Rectal smooth muscle tissue (tissue), 1 donor: ENCODE results near the gene ENPEP.
"Not testable (repeated sequence)": the region's sequence is repeated elsewhere in the genome, so short reads cannot be mapped to it uniquely, and the experiment has no call there.

ENCODE experiments used
- H3K27ac ChIP-seq: one replicate; pipeline ENCODE4 v1.7.0; 2013; ENCODE audit warnings: low read depth, low read length, inconsistent platforms
- H3K27me3 ChIP-seq: one replicate; pipeline ENCODE4 v1.7.0; 2013; ENCODE audit warnings: low read length; ENCODE audit not compliant: control insufficient read depth, insufficient read depth
- H3K36me3 ChIP-seq: one replicate; pipeline ENCODE4 v1.7.0; 2013; ENCODE audit warnings: low read length; ENCODE audit not compliant: control insufficient read depth, insufficient read depth
- H3K4me1 ChIP-seq: one replicate; pipeline ENCODE4 v1.7.0; 2013; ENCODE audit warnings: low read length; ENCODE audit not compliant: control insufficient read depth, insufficient read depth
- H3K4me3 ChIP-seq: one replicate; pipeline ENCODE4 v1.7.0; 2013; ENCODE audit warnings: low read length
- H3K9ac ChIP-seq: one replicate; pipeline ENCODE4 v1.7.0; 2013; ENCODE audit warnings: low read length

Gene ENPEP

GRCh38 chr4:110540982-110541451, 65.1 kb downstream of the ENPEP start:
- H3K27ac ChIP-seq, result no peak overlapping the region
- no peaks in the 10 kb centered on the region for H3K4me1 ChIP-seq
- H3K9ac ChIP-seq, result no peak overlapping the region
- no peaks in the 10 kb centered on the region for H3K36me3 ChIP-seq
- H3K4me3 ChIP-seq, result no peak overlapping the region
- H3K27me3 ChIP-seq, result no peaks in the 10 kb centered on the region

- no peaks in the 10 kb centered on the region for H3K4me1 ChIP-seq
- no peak overlapping the region for H3K27ac ChIP-seq
- no peak overlapping the region for H3K4me3 ChIP-seq
- H3K9ac ChIP-seq, result no peak overlapping the region
- no peaks in the 10 kb centered on the region for H3K27me3 ChIP-seq
- H3K36me3 ChIP-seq, result no peaks in the 10 kb centered on the region
Measured at GRCh38 chr4:110543577-110543976, 67.6 kb downstream of the ENPEP start.

GRCh38 chr4:110544594-110544993, 68.6 kb downstream of the ENPEP start:
- no peaks in the 10 kb centered on the region for H3K36me3 ChIP-seq
- H3K27ac ChIP-seq, result no peak overlapping the region
- no peak overlapping the region for H3K4me3 ChIP-seq
- no peaks in the 10 kb centered on the region for H3K27me3 ChIP-seq
- H3K9ac ChIP-seq, result no peak overlapping the region
- no peaks in the 10 kb centered on the region for H3K4me1 ChIP-seq

GRCh38 chr4:110550260-110550659, 74.3 kb downstream of the ENPEP start:
- Histone ChIP-seq H3K36me3 (no peaks in the 10 kb centered on the region), H3K4me3 (no peak overlapping the region), H3K4me1 (no peaks in the 10 kb centered on the region), H3K27me3 (no peaks in the 10 kb centered on the region), H3K9ac (no peak overlapping the region), H3K27ac (no peak overlapping the region)

GRCh38 chr4:110553197-110553596, 77.2 kb downstream of the ENPEP start:
- Histone ChIP-seq H3K4me1 (no peaks in the 10 kb centered on the region), H3K27me3 (no peaks in the 10 kb centered on the region), H3K27ac (no peak overlapping the region), H3K36me3 (no peaks in the 10 kb centered on the region), H3K4me3 (no peak overlapping the region), H3K9ac (no peak overlapping the region)

- Histone ChIP-seq H3K4me1 (no peaks in the 10 kb centered on the region), H3K27ac (no peak overlapping the region), H3K9ac (no peak overlapping the region), H3K4me3 (no peak overlapping the region), H3K36me3 (no peaks in the 10 kb centered on the region), H3K27me3 (no peaks in the 10 kb centered on the region)
Measured at GRCh38 chr4:110567214-110567613, 91.3 kb downstream of the ENPEP start.

GRCh38 chr4:110576696-110577095, 100.7 kb downstream of the ENPEP start:
- not testable (repeated sequence) for H3K4me1 ChIP-seq, H3K27me3 ChIP-seq, H3K9ac ChIP-seq, H3K36me3 ChIP-seq, H3K4me3 ChIP-seq, H3K27ac ChIP-seq

- H3K27ac ChIP-seq, result no peak overlapping the region
- no peak overlapping the region for H3K4me3 ChIP-seq
- H3K27me3 ChIP-seq, result no peaks in the 10 kb centered on the region
- H3K4me1 ChIP-seq, result no peaks in the 10 kb centered on the region
- H3K36me3 ChIP-seq, result no peaks in the 10 kb centered on the region
- H3K9ac ChIP-seq, result no peak overlapping the region
Measured at GRCh38 chr4:110586131-110586850, 110.3 kb downstream of the ENPEP start.

- no peak overlapping the region for H3K9ac ChIP-seq
Measured at GRCh38 chr4:110587666-110588285, 111.8 kb downstream of the ENPEP start.

GRCh38 chr4:110589297-110589696, 113.3 kb downstream of the ENPEP start:
- H3K4me1 ChIP-seq, result no peaks in the 10 kb centered on the region
- H3K36me3 ChIP-seq, result no peaks in the 10 kb centered on the region
- H3K9ac ChIP-seq, result no peak overlapping the region
- no peak overlapping the region for H3K4me3 ChIP-seq
- H3K27me3 ChIP-seq, result no peaks in the 10 kb centered on the region
- no peak overlapping the region for H3K27ac ChIP-seq

More at GRCh38 chr4:110587666-110588285, 111.8 kb downstream of the ENPEP start:
- Histone ChIP-seq H3K4me1 (no peaks in the 10 kb centered on the region), H3K27me3 (no peaks in the 10 kb centered on the region), H3K36me3 (no peaks in the 10 kb centered on the region), H3K27ac (no peak overlapping the region), H3K4me3 (no peak overlapping the region)

GRCh38 chr4:110595583-110595982, 119.6 kb downstream of the ENPEP start:
- no peak overlapping the region for H3K4me3 ChIP-seq
- no peaks in the 10 kb centered on the region for H3K4me1 ChIP-seq
- H3K9ac ChIP-seq, result no peak overlapping the region
- H3K36me3 ChIP-seq, result no peaks in the 10 kb centered on the region
- no peak overlapping the region for H3K27ac ChIP-seq
- H3K27me3 ChIP-seq, result no peaks in the 10 kb centered on the region

GRCh38 chr4:110596431-110596830, 120.5 kb downstream of the ENPEP start:
- Histone ChIP-seq H3K27me3 (no peaks in the 10 kb centered on the region), H3K27ac (no peak overlapping the region), H3K4me1 (no peaks in the 10 kb centered on the region), H3K9ac (no peak overlapping the region), H3K36me3 (no peaks in the 10 kb centered on the region), H3K4me3 (no peak overlapping the region)

GRCh38 chr4:110597582-110597981, 121.6 kb downstream of the ENPEP start:
- Histone ChIP-seq H3K36me3 (no peaks in the 10 kb centered on the region), H3K27me3 (no peaks in the 10 kb centered on the region), H3K27ac (no peak overlapping the region), H3K4me3 (no peak overlapping the region), H3K4me1 (no peaks in the 10 kb centered on the region), H3K9ac (no peak overlapping the region)
